ENCODE data around the gene TP53BP1.
"Not testable (repeated sequence)": the region's sequence is repeated elsewhere in the genome, so short reads cannot be mapped to it uniquely, and the experiment has no call there.

The TP53BP1 gene, protein sequence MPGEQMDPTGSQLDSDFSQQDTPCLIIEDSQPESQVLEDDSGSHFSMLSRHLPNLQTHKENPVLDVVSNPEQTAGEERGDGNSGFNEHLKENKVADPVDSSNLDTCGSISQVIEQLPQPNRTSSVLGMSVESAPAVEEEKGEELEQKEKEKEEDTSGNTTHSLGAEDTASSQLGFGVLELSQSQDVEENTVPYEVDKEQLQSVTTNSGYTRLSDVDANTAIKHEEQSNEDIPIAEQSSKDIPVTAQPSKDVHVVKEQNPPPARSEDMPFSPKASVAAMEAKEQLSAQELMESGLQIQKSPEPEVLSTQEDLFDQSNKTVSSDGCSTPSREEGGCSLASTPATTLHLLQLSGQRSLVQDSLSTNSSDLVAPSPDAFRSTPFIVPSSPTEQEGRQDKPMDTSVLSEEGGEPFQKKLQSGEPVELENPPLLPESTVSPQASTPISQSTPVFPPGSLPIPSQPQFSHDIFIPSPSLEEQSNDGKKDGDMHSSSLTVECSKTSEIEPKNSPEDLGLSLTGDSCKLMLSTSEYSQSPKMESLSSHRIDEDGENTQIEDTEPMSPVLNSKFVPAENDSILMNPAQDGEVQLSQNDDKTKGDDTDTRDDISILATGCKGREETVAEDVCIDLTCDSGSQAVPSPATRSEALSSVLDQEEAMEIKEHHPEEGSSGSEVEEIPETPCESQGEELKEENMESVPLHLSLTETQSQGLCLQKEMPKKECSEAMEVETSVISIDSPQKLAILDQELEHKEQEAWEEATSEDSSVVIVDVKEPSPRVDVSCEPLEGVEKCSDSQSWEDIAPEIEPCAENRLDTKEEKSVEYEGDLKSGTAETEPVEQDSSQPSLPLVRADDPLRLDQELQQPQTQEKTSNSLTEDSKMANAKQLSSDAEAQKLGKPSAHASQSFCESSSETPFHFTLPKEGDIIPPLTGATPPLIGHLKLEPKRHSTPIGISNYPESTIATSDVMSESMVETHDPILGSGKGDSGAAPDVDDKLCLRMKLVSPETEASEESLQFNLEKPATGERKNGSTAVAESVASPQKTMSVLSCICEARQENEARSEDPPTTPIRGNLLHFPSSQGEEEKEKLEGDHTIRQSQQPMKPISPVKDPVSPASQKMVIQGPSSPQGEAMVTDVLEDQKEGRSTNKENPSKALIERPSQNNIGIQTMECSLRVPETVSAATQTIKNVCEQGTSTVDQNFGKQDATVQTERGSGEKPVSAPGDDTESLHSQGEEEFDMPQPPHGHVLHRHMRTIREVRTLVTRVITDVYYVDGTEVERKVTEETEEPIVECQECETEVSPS (N-terminal part only)

DNA sequence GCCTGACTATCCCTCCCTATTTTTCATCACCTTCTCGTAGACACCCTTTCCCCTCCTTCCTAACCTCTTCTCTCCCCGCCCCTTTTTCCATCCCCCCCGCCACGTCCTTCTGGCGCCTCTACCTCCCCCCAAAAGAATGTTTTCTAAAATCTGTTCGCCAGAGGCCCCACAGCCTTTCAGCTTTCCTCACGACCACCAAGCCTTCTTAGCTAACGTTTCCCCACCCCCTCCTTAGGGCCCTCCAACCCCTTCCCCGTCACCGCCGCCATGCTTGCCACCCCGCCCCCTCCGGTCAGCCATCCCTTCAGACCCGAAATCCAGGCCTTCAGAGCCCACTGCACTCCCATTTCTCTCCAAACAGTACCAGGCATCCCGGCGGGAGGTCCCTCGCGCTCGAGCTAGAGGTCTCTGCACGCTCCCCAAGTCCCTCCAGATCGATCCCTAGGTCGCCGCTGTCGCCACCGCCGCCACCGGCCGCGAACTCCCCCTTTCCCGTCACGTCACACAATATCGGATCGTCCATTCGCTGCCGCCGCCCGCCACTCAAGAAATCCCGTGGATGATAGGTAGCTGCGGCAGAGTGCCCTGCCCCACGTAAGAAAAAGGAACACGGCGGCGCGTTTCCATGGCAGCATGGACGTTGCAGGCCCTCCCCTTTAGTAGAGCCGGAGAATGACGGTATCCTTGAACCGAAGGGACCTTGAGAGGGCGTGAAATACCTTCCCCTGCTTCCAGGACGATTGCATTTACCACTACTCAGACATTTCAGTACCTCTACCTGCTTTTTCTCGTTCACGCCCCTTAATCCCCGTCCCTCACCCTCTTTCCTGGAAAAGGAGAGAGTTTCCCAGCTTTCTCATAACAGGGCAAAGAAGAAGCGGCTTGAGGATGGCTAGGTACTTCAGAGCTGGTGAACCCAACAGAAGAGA, at the start of gene TP53BP1:
TP53BP1 (minus strand) TSS at position 484 of the 929 bp plus-strand sequence; CDS start at position 371, 113 bp downstream.
- peak; percentile 88 for DNase-seq (ENCODE audit: low read depth in 1 of 2, low spot score in 1 of 2)

GRCh38 chr15:43541785-43542184, 48.8 kb upstream of the TP53BP1 start:
- no peak for DNase-seq (ENCODE audit: low read depth in 1 of 2, low spot score in 1 of 2)

DNA sequence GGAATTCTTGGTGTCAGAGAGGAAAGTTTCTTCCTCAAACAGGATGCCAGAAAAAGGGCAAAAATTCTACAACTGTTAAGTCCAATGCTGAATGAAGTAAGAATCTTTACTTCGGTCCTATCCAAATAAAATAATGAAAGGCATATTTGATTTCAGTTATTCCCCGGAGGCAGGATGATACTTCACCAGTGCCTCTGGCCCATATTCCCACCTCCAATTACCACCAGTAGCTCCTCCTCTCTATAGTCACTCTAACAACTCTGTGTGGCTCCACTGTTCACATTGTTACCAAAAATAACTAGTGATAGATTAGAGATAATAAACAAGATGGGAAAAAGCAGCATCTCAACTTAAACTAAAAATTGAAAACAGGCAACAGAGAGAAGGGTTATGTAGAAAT, 45.1 kb upstream of the TP53BP1 start:
- no peak for DNase-seq (ENCODE audit: low read depth in 1 of 2, low spot score in 1 of 2)

DNA sequence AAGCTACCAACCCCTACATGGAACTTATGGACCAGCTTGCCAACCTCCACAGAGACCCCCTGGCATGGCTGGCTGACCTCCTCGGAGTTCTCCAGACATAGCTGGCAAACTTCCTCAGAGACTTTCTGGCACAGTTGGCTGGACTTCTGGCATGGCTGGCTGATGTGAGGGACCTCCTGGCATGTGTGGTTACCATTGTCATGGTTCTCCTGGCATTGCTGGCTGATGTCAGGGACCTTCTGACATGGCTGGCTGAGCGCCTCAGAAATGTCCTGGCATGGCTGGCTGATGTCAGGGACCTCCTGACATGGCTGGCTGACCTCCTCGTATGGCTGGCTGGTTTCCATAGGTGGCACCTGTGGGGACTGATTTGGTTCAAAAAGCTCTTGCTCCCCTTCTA, 41.9 kb upstream of the TP53BP1 start:
- DNase-seq (ENCODE audit: low read depth in 1 of 2, low spot score in 1 of 2) = no peak

DNA sequence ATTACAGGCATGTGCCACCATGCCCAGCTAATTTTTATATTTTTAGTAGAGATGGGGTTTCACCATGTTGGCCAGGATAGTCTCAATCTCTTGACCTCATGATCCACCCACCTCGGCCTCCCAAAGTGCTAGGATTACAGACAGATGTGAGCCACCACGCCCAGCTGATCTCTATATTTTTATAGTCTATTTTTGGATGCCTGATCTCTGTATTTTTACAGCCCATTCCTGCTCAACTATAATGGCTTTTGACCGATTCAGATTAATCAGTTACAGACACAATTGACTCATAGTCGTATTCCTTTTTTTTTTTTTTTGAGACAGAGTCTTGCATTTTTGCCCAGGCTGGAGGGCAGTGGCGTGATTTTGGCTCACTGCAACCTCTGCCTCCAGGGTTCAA, 39.9 kb upstream of the TP53BP1 start:
- DNase-seq (ENCODE audit: low read depth in 1 of 2, low spot score in 1 of 2) = not testable (repeated sequence)

DNA sequence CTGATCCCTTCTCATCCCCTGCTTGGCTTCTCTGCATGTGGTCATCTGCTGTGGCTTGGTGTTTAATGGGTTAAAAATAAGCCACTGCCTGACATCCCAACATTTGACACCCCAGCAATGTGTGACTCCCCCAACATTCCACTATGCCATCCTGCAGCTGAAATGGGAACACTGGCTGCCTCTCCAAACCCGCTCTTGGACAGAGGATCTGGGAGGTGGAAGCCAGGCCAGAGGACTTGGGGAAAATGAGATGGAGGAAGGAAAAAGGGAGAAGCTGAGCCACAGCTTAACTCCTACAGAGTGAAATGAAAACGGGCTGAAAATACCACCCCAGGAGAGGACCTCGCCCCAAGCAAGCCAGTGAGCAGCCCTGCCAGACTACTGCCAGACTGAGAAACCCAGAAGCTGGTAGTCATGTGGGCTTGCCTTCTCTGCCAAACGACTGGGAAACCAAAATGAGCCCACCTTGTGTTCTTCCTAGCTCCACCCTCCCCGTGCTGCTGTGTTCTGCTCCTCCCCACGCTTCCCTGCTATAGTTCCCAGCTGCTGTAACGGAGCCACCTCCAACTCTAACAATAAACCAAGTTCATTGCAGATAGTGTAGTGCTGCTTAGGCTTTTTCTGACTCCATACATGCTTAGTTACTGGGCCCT, 38.2 kb upstream of the TP53BP1 start:
- no peak for DNase-seq (ENCODE audit: low read depth in 1 of 2, low spot score in 1 of 2)

DNA sequence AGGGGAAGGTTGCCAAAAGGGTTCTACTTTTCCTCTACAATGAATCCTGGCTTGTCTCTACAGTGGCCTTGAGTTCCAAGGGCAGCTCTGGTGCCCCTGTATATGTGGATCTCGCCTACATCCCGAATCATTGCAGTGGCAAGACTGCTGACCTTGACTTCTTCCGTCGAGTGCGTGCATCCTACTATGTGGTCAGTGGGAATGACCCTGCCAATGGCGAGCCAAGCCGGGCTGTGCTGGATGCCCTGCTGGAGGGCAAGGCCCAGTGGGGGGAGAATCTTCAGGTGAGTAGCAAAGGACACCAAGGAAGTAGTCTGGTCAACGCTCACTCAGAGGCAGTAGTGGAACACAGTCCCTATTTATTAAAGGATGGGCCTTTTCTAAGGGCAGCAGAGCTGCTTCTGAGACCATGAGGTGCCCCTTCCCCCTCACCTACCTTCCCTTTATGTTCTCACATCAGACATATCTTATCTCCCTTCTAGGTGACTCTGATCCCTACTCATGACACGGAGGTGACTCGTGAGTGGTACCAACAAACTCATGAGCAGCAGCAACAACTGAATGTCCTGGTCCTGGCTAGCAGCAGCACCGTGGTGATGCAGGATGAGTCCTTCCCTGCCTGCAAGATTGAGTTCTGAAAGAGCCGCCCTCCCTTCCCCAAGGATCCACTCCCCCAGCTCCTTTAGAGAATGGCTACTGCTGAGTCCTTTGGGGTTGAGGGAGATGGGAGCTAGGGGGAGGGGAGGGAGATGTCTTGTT, 36.8 kb upstream of the TP53BP1 start:
- DNase-seq (ENCODE audit: low read depth in 1 of 2, low spot score in 1 of 2) = no peak

- DNase-seq (ENCODE audit: low read depth in 1 of 2, low spot score in 1 of 2) = no peak
Measured at GRCh38 chr15:43529141-43529540, 36.2 kb upstream of the TP53BP1 start.

DNA sequence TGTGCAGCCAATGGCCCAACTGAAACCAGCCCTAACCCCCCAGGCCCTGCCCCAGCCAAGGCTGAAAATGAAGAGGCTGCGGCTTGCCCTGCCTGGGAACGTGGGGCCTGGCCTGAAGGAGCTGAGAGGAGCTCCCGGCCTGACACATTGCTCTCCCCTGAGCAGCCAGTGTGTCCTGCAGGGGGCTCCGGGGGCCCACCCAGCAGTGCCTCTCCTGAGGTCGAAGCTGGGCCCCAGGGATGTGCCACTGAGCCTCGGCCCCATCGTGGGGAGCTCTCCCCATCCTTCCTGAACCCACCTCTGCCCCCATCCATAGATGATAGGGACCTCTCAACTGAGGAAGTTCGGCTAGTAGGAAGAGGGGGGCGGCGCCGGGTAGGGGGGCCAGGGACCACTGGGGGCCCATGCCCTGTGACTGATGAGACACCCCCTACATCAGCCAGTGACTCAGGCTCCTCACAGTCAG, 35.6 kb upstream of the TP53BP1 start:
- DNase-seq (ENCODE audit: low read depth in 1 of 2, low spot score in 1 of 2) = no peak

- no peak for DNase-seq (ENCODE audit: low read depth in 1 of 2, low spot score in 1 of 2)
Measured at GRCh38 chr15:43527802-43528541, 35.0 kb upstream of the TP53BP1 start.

DNA sequence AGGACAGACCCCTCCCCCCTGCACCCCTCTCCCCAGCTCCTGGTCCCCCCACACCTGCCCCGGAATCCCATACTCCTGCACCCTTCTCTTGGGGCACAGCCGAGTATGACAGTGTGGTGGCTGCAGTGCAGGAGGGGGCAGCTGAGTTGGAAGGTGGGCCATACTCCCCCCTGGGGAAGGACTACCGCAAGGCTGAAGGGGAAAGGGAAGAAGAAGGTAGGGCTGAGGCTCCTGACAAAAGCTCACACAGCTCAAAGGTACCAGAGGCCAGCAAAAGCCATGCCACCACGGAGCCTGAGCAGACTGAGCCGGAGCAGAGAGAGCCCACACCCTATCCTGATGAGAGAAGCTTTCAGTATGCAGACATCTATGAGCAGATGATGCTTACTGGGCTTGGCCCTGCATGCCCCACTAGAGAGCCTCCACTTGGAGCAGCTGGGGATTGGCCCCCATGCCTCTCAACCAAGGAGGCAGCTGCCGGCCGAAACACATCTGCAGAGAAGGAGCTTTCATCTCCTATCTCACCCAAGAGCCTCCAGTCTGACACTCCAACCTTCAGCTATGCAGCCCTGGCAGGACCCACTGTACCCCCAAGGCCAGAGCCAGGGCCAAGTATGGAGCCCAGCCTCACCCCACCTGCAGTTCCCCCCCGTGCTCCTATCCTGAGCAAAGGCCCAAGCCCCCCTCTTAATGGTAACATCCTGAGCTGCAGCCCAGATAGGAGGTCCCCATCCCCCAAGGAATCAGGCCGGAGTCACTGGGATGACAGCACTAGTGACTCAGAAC, 34.3 kb upstream of the TP53BP1 start:
- DNase-seq (ENCODE audit: low read depth in 1 of 2, low spot score in 1 of 2) = no peak

DNA sequence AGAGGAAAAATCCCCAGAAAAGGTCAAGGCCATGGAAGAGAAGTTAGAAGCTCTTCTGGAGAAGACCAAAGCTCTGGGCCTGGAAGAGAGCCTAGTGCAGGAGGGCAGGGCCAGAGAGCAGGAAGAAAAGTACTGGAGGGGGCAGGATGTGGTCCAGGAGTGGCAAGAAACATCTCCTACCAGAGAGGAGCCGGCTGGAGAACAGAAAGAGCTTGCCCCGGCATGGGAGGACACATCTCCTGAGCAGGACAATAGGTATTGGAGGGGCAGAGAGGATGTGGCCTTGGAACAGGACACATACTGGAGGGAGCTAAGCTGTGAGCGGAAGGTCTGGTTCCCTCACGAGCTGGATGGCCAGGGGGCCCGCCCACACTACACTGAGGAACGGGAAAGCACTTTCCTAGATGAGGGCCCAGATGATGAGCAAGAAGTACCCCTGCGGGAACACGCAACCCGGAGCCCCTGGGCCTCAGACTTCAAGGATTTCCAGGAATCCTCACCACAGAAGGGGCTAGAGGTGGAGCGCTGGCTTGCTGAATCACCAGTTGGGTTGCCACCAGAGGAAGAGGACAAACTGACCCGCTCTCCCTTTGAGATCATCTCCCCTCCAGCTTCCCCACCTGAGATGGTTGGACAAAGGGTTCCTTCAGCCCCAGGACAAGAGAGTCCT, 33.4 kb upstream of the TP53BP1 start:
- no peak for DNase-seq (ENCODE audit: low read depth in 1 of 2, low spot score in 1 of 2)

DNA sequence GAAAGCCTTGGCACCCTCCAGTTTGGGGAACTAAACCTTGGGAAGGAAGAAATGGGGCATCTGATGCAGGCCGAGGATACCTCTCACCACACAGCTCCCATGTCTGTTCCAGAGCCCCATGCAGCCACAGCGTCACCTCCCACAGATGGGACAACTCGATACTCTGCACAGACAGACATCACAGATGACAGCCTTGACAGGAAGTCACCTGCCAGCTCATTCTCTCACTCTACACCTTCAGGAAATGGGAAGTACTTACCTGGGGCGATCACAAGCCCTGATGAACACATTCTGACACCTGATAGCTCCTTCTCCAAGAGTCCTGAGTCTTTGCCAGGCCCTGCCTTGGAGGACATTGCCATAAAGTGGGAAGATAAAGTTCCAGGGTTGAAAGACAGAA, 32.2 kb upstream of the TP53BP1 start:
- DNase-seq (ENCODE audit: low read depth in 1 of 2, low spot score in 1 of 2) = no peak

GRCh38 chr15:43524254-43524845, 31.4 kb upstream of the TP53BP1 start:
- DNase-seq (ENCODE audit: low read depth in 1 of 2, low spot score in 1 of 2) = no peak

GRCh38 chr15:43523646-43524045, 30.7 kb upstream of the TP53BP1 start:
- DNase-seq (ENCODE audit: low read depth in 1 of 2, low spot score in 1 of 2) = no peak

- DNase-seq (ENCODE audit: low read depth in 1 of 2, low spot score in 1 of 2) = no peak
Measured at GRCh38 chr15:43522247-43522646, 29.3 kb upstream of the TP53BP1 start.

Data from activated T-helper 1 cell treated with anti-CD3 and anti-CD28 coated beads, Interleukin-2, amount 50 U/mL, for 16 hours (primary cell).